SK-MEL-5 (cell line): ENCODE data around the gene NTRK2. TPM values are rescaled to one million over a fixed set of nuclear protein-coding genes. Genes with fewer than 3 reads are reported as not detected.

ENCODE experiments used
- DNase-seq: peaks from one replicate; pipeline ENCODE4 v3.0.0-alpha.2; 2016; ENCODE audit warnings: low read depth, low spot score
- in situ Hi-C: cut with HindIII; loops from 2 replicates; pipeline ENCODE4 v1.10.0; 2016; ENCODE audit warnings: low sequenced_read_pairs, high pct_unique_total_duplicates, low pct_unique_long_range_greater_than_20kb
- total RNA-seq: library from RNA; depleted of rRNA; stranded (reverse); fragments of >200 nt; shearing (Covaris generic); gene quantifications from 2 replicates; pipeline ENCODE4 v1.2.3, GENCODE V29; 2014

The NTRK2 gene
- total RNA-seq, 1 experiment from 2014 or later: 1.0 TPM

GRCh38 chr9:84921175-84921574, 251.6 kb downstream of the NTRK2 start:
- in situ Hi-C loops: no loop called here
- DNase-seq: no peak

- DNase-seq: no peak
- in situ Hi-C loops: no loop called here
Measured at GRCh38 chr9:84922051-84922450, 252.5 kb downstream of the NTRK2 start.

- in situ Hi-C loops: no loop called here
- DNase-seq: no peak
Measured at GRCh38 chr9:84924266-84924665, 254.7 kb downstream of the NTRK2 start.

GRCh38 chr9:84925225-84925872, 255.8 kb downstream of the NTRK2 start:
- no peak for DNase-seq
- in situ Hi-C loops: loop anchor here (25.0 kb wide), 1 partner anchor 213 kb away; no protein-coding TSS in a partner anchor

DNA sequence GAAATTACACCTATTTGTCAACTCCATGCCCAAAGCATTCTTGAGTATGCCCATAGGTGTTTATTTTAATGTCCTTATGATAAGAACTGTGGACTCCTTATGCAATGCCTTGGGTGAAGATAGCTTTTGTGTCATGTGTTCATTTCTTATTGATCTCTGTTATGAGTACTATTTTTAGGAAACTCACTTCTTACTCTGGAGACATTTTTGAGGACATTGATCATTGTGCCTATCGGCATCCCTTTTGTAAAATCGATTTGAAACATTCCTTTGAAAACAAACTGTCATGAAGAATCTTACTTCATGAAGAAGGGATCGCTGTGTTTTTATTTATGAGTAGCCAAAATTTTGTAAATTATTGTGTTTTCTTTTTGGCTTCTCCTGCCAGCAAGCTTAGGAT, 257.3 kb downstream of the NTRK2 start:
- in situ Hi-C loops: loop anchor here (25.0 kb wide), 1 partner anchor 214 kb away; no protein-coding TSS in a partner anchor
- no peak for DNase-seq

DNA sequence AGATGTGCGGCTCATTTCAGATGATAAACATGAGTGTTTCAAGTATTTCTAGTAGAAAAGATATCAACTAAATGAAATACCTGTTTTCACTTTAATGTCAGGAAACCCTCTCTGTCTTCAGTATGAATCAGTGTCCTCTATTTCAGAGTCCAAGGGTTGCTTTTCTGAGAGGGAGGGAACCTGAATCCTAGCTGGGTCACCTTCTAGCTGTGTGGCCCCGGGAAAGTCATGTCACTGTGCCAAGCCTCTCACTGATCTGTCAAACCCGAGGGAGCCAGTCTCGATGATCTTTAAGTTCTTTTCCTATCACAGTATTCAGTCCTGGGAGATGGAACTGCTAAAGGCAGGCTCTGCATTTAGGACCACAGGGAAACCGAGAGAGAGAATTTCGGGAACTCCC, 258.9 kb downstream of the NTRK2 start:
- in situ Hi-C loops: loop anchor here (25.0 kb wide), 1 partner anchor 216 kb away; no protein-coding TSS in a partner anchor
- DNase-seq: no peak

DNA sequence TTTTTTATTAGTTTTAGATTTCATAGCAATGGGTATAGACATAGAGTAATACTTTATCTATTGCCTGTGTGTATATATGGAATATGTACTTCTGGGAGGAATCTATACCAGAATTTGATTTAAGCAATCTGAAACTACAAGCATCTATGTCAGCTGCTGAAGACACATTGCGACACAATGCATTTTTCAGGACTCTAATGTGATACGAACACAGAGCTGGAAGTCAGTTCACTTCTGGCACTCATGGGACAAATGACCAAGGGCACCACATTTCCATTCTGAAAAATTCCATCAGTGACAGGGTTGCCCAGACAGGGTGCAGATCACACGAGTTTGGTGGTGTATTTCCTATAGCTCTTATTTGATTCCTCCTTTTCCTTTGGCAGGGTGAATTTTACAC, 259.5 kb downstream of the NTRK2 start:
- DNase-seq: no peak
- in situ Hi-C loops: loop anchor here (25.0 kb wide), 1 partner anchor 217 kb away; no protein-coding TSS in a partner anchor

DNA sequence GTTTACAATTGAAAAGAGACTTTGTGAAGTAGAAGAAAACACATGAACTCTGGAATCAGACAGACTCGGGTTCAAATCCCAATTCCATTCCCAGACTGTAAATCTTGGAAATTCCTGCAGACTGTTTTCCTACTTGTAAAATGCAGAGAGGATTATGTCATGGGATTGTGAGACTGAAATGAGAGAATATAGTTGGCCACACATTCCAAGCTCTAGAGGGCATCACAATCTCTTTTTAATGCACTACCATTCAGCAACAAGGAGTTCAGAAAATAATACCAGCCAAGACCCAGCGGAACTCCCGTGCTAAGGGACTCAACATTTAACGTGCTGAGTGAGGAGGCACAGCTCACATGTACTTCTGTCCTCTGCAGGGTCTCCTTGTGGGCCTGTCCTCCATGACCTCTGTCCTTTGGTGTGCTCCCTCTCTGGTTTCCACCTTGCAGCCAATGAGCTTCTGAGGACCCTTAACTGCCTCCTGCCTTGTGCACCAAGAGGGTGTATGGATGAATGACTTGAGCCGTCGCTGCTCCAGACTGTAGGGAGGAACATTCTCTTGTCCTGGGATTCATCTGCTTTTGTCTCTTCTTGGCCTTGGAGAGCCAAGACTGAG, 263.5 kb downstream of the NTRK2 start:
- in situ Hi-C loops: loop anchor here (25.0 kb wide), 1 partner anchor 221 kb away; no protein-coding TSS in a partner anchor

GRCh38 chr9:84935528-84936117, 266.1 kb downstream of the NTRK2 start:
- in situ Hi-C loops: loop anchor here (25.0 kb wide), 1 partner anchor 223 kb away; no protein-coding TSS in a partner anchor
- no peak for DNase-seq

More for the DNA sequence above, 263.5 kb downstream of the NTRK2 start:
- peak; percentile 59 for DNase-seq

GRCh38 chr9:84937180-84937579, 267.7 kb downstream of the NTRK2 start:
- no peak for DNase-seq
- in situ Hi-C loops: loop anchor here (25.0 kb wide), 1 partner anchor 225 kb away; no protein-coding TSS in a partner anchor

GRCh38 chr9:84937581-84937980, 268.1 kb downstream of the NTRK2 start:
- DNase-seq: no peak
- in situ Hi-C loops: loop anchor here (25.0 kb wide), 1 partner anchor 225 kb away; no protein-coding TSS in a partner anchor

- in situ Hi-C loops: loop anchor here (25.0 kb wide), 1 partner anchor 227 kb away; no protein-coding TSS in a partner anchor
Measured at GRCh38 chr9:84939774-84940173, 270.2 kb downstream of the NTRK2 start.

DNA sequence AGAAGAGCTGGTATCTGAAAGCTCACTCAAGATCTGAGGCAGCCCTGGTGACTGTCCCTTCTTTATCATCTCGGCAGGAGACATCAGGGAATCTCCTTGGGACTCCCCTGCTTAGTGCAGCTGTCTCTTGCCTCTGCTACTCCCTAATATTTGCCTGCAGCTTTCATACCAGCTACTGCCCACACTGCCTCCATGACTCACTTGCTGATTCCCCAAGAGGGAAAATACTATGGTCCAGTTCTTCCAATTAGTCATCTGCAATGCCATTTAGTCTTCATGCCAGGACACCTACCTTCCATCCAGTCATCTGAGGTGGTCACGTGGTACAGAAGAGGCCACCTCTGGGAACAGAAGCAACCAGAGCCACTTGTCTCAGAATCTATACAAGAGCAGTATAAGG, 270.8 kb downstream of the NTRK2 start:
- in situ Hi-C loops: loop anchor here (25.0 kb wide), 1 partner anchor 228 kb away; no protein-coding TSS in a partner anchor
- DNase-seq: no peak

More at GRCh38 chr9:84939774-84940173, 270.2 kb downstream of the NTRK2 start:
- no peak for DNase-seq

- no peak for DNase-seq
- in situ Hi-C loops: loop anchor here (25.0 kb wide), 1 partner anchor 229 kb away; no protein-coding TSS in a partner anchor
Measured at GRCh38 chr9:84941792-84942191, 272.3 kb downstream of the NTRK2 start.

DNA sequence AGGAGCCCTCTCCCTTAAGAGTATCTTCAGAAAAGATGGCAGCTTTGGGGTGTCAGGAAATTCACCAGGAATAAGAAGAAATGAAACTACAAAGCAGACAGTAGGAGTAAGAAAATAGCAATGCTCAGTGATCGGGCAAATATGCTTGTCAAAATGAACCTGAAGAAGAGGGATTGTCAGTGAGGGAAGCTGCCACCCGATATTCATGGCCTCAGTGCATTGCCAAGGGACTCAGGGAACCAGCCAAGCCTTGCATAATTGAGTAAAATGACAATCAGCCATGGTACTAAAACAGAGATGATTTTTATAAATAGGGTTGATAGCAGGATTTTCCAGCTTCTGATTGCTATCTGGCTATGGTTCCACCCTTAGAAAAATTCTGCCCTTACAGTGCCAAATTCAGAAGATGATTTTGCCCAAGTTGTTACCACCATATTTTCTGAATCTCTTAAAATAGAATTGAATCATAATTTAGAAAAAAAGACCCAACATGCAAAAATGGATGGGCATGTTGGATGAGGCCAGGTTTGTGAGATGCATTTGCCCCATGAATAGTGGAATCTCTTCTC, 274.0 kb downstream of the NTRK2 start:
- in situ Hi-C loops: loop anchor here (25.0 kb wide), 1 partner anchor 231 kb away; no protein-coding TSS in a partner anchor
- DNase-seq: no peak

DNA sequence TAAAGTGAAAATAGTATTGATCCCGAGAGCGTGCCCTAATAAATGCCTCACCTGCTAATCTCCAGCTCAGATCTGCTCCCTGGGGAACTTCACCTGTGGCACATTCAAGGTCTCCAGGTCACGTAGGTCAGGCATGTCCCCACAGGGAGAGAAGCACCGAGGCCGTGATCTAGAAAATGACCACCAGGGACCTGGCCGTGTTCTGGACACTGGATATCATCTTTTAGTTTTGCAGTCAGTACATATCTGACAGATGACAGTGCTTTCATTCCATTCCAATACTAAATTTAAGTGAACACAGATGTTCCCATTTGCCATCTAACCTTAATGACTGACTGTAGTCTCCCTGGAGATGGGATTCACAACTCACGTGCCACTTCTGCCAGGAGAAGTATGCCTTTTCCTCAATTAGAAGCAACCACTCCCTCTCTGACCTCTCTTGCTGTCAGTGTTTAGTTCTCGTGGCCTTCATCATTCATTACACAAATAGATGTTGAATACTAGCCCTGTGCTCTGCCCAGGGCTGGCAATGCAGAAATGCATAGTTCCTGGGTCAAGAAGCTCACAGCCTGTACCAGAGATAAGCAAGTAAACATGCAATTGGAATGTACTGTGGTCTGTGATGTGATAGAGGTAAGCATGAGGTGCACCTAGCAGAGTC, 276.5 kb downstream of the NTRK2 start:
- in situ Hi-C loops: loop anchor here (25.0 kb wide), 1 partner anchor 234 kb away; no protein-coding TSS in a partner anchor
- DNase-seq: no peak

DNA sequence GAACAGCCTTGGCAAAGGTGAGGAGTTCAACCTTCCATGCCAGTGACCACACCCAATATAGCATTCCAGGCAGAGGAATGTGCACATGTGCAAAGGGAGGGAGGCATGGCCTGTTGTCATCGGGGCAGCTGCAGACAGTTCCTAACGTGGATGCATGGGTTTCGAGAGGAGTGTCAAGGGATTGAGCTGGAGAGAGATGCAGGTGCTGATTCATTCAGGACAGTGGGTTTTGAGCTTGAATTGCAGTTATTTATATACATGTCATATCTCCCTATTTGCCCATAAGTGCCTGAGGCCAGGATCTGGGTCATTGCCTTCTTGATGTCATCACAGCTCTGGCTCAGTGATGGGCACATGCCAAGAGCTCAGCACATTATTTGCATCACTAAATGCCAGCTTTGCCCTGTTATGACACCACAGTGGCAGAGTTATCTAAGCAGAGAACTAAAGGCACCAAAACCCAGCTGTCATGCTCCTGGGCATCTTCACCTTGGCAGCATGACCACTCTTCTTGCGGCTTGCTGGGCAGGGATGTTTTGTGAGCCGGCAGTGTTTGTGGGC, 278.0 kb downstream of the NTRK2 start:
- in situ Hi-C loops: loop anchor here (25.0 kb wide), 1 partner anchor 235 kb away; no protein-coding TSS in a partner anchor
- DNase-seq: no peak
